ENCODE data around the gene CCDC8. TPM values are rescaled to one million over a fixed set of nuclear protein-coding genes. Genes with fewer than 3 reads are reported as not detected.

CCDC8 gene
- total RNA-seq, 4 donors from 2014 or later: 4.5 to 11.6 (median 4.9) TPM

GRCh38 chr19:46407856-46408663 lies 5.3 kb downstream of the CCDC8 start:
- Histone ChIP-seq H3K27ac (replicated peaks in 1 of 4) (peak overlapping the region; percentile 34 to 46 (median 38)), H3K9me3 (no peaks in the 10 kb centered on the region), H3K4me3 (peak overlapping the region in 2 of 4 donors; percentile 24 to 35), H3K27me3 (peaks cover 0 to 97% (median 40%) of the 10 kb centered on the region in 4 donors), H3K4me1 (peaks cover 26 to 85% (median 65%) of the 10 kb centered on the region in 4 donors), H3K36me3 (no peaks in the 10 kb centered on the region)
- WGBS: 37% methylated on average over 17 of the region's 23 CpGs
- intact Hi-C loops (cut with DNase I): no loop called here
- DNase-seq (ENCODE audit: extremely low spot score): no peak
- TF ChIP-seq CTCF (IDR thresholded peaks at IDR 0.05): no peak
- TF ChIP-seq POLR2A (IDR thresholded peaks at IDR 0.05; ENCODE audit: low read depth): no peak
- no peak for TF ChIP-seq POLR2AphosphoS5 (IDR thresholded peaks at IDR 0.05)
- TF ChIP-seq EP300 (IDR thresholded peaks at IDR 0.05): no peak

- intact Hi-C loops (cut with DNase I): no loop called here
- H3K36me3 ChIP-seq: no peaks in the 10 kb centered on the region
- WGBS: 23% methylated on average over 6 of the region's 6 CpGs
- peaks cover 22 to 74% (median 56%) of the 10 kb centered on the region in 4 donors for H3K4me1 ChIP-seq
- TF ChIP-seq EP300 (IDR thresholded peaks at IDR 0.05) (no peak), POLR2A (IDR thresholded peaks at IDR 0.05; ENCODE audit: low read depth) (no peak), POLR2AphosphoS5 (IDR thresholded peaks at IDR 0.05) (no peak), CTCF (IDR thresholded peaks at IDR 0.05) (no peak)
- peaks cover 0 to 95% (median 36%) of the 10 kb centered on the region in 4 donors for H3K27me3 ChIP-seq
- no peak overlapping the region for H3K27ac ChIP-seq (replicated peaks in 1 of 4)
- no peak overlapping the region for H3K4me3 ChIP-seq
- DNase-seq (ENCODE audit: extremely low spot score): no peak
- H3K9me3 ChIP-seq: no peaks in the 10 kb centered on the region
These were observed 6.4 kb downstream of the CCDC8 start for GRCh38 chr19:46406976-46407375.

- no peaks in the 10 kb centered on the region for H3K36me3 ChIP-seq
- H3K9me3 ChIP-seq: no peaks in the 10 kb centered on the region
- TF ChIP-seq CTCF (IDR thresholded peaks at IDR 0.05) (peak in 1 of 3 experiments; percentile 15), EP300 (IDR thresholded peaks at IDR 0.05) (no peak)
- peaks cover 0 to 92% (median 29%) of the 10 kb centered on the region in 4 donors for H3K27me3 ChIP-seq
- intact Hi-C loops (cut with DNase I): no loop called here
- H3K4me3 ChIP-seq: peak overlapping the region; percentile 36 to 50 (median 42)
- WGBS: 28% methylated on average over 34 of the region's 41 CpGs
- peak overlapping the region; percentile 41 to 66 (median 53) for H3K27ac ChIP-seq (replicated peaks in 1 of 4)
- no peak for DNase-seq (ENCODE audit: extremely low spot score)
- peaks cover 12 to 54% (median 42%) of the 10 kb centered on the region in 4 donors for H3K4me1 ChIP-seq
These were observed 8.5 kb downstream of the CCDC8 start for GRCh38 chr19:46404753-46405468.

GRCh38 chr19:46404055-46404752 lies 9.2 kb downstream of the CCDC8 start:
- Histone ChIP-seq H3K27me3 (peaks cover 2 to 94% (median 29%) of the 10 kb centered on the region in 4 donors), H3K9me3 (no peaks in the 10 kb centered on the region), H3K4me3 (peak overlapping the region; percentile 36 to 50 (median 42)), H3K36me3 (no peaks in the 10 kb centered on the region), H3K4me1 (peaks cover 12 to 48% (median 38%) of the 10 kb centered on the region in 4 donors), H3K27ac (replicated peaks in 1 of 4) (peak overlapping the region; percentile 41 to 66 (median 53))
- 9% methylated on average over 27 of the region's 36 CpGs for WGBS
- intact Hi-C loops (cut with DNase I): no loop called here
- TF ChIP-seq POLR2AphosphoS5 (IDR thresholded peaks at IDR 0.05): no peak
- TF ChIP-seq EP300 (IDR thresholded peaks at IDR 0.05): no peak
- TF ChIP-seq CTCF (IDR thresholded peaks at IDR 0.05): no peak
- no peak for TF ChIP-seq POLR2A (IDR thresholded peaks at IDR 0.05; ENCODE audit: low read depth)
- DNase-seq (ENCODE audit: extremely low spot score): no peak
